K562 (cell line): ENCODE data around the gene NMB.

ENCODE experiments used
- CREB3L1 ChIP-seq: fragments of 450-650 bp; IDR thresholded peaks from 2 replicates; pipeline ENCODE4 v1.6.1; 2014; ENCODE audit warnings: low read depth, mild to moderate bottlenecking, moderate library complexity, borderline replicate concordance
- GABPB2 ChIP-seq: fragments of 250-450 bp; sonication (Bioruptor Pico); conservative IDR thresholded peaks from 2 replicates; pipeline ENCODE4 v1.5.1; 2021; ENCODE audit warnings: mild to moderate bottlenecking
- MXI1 ChIP-seq: IDR thresholded peaks from 2 replicates; pipeline ENCODE4 v1.6.1; 2011; ENCODE audit warnings: low read depth, mild to moderate bottlenecking, improper control_type of control experiment, low read length
- NRF1 ChIP-seq, 2 experiments: fragments of 450-650 bp; IDR thresholded peaks in 1 of 2; conservative IDR thresholded peaks in 1 of 2; 2 replicates each; pipeline ENCODE4 v1.6.1; 2014; ENCODE audit warnings: mild to moderate bottlenecking in 2 of 2
- POLR2AphosphoS2 ChIP-seq: IDR thresholded peaks from 2 replicates; pipeline ENCODE4 v1.6.1; 2012; ENCODE audit warnings: low read length, improper control_type of control experiment
- POLR2AphosphoS5 ChIP-seq: IDR thresholded peaks from 2 replicates; pipeline ENCODE4 v1.6.1; 2011; ENCODE audit warnings: mild to moderate bottlenecking, low read depth, low read length, moderate library complexity; ENCODE audit not compliant: control insufficient read depth, insufficient read depth
- PTBP1 ChIP-seq: fragments of 200-400 bp; formaldehyde crosslinking; IDR thresholded peaks from 2 replicates; pipeline ENCODE4 v1.6.1; 2017; ENCODE audit warnings: low read depth, low read length
- SAFB2 ChIP-seq: fragments of 200-400 bp; formaldehyde crosslinking; IDR thresholded peaks from 2 replicates; pipeline ENCODE4 v1.6.1; 2018; ENCODE audit warnings: borderline replicate concordance, low read length, low read depth, moderate library complexity; ENCODE audit not compliant: severe bottlenecking
- SP1 ChIP-seq: sonication (generic); formaldehyde crosslinking; IDR thresholded peaks from 2 replicates; pipeline ENCODE4 v1.8.1; 2022; ENCODE audit warnings: mild to moderate bottlenecking, missing genetic modification reagents
- TSHZ1 ChIP-seq: fragments of 250-450 bp; sonication (Bioruptor Pico); IDR thresholded peaks from 2 replicates; pipeline ENCODE4 v1.4.0; 2020; ENCODE audit warnings: mild to moderate bottlenecking, moderate library complexity
- WHSC1 ChIP-seq: IDR thresholded peaks from one replicate; pipeline ENCODE4 v1.6.1; 2012; ENCODE audit warnings: low read length, control low read depth, inconsistent platforms
- ZBTB49 ChIP-seq: sonication (generic); formaldehyde crosslinking; IDR thresholded peaks from 2 replicates; pipeline ENCODE4 v1.8.0; 2022; ENCODE audit warnings: missing genetic modification reagents, mild to moderate bottlenecking, borderline replicate concordance
- ZNF766 ChIP-seq: fragments of 200-800 bp; sonication (Bioruptor generic); conservative IDR thresholded peaks from 2 replicates; pipeline ENCODE4 v1.6.1; 2016; ENCODE audit warnings: missing genetic modification characterization, missing compliant biosample characterization
- TF ChIP-seq, protein P1 (sequence below), 3 experiments: IDR thresholded peaks in 2 of 3; conservative IDR thresholded peaks in 1 of 3; 2 replicates each; pipeline ENCODE4 v1.5.1; 2011 to 2012; ENCODE audit warnings: low read length in 3 of 3, mild to moderate bottlenecking in 3 of 3, control low read depth in 2 of 3, improper control_type of control experiment in 1 of 3, inconsistent platforms in 1 of 3, low read depth in 1 of 3, mixed read lengths in 1 of 3, moderate library complexity in 1 of 3; ENCODE audit not compliant: insufficient read depth in 2 of 3

GRCh38 chr15:84669726-84670125 lies 11.7 kb upstream of the NMB start:
- TF ChIP-seq, protein P1, sequence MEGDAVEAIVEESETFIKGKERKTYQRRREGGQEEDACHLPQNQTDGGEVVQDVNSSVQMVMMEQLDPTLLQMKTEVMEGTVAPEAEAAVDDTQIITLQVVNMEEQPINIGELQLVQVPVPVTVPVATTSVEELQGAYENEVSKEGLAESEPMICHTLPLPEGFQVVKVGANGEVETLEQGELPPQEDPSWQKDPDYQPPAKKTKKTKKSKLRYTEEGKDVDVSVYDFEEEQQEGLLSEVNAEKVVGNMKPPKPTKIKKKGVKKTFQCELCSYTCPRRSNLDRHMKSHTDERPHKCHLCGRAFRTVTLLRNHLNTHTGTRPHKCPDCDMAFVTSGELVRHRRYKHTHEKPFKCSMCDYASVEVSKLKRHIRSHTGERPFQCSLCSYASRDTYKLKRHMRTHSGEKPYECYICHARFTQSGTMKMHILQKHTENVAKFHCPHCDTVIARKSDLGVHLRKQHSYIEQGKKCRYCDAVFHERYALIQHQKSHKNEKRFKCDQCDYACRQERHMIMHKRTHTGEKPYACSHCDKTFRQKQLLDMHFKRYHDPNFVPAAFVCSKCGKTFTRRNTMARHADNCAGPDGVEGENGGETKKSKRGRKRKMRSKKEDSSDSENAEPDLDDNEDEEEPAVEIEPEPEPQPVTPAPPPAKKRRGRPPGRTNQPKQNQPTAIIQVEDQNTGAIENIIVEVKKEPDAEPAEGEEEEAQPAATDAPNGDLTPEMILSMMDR (IDR thresholded peaks at IDR 0.05 in 2 of 3, conservative IDR thresholded peaks at IDR 0.05 in 1 of 3; ENCODE audit: insufficient read depth in 2 of 3, low read depth in 1 of 3, low read length in 3 of 3), result no peak
- no peak for TF ChIP-seq POLR2AphosphoS5
- TF ChIP-seq TSHZ1 (CRISPR knock-in tag), result no peak
- no peak for TF ChIP-seq NRF1 (conservative IDR thresholded peaks at IDR 0.05 in 1 of 2, IDR thresholded peaks at IDR 0.05 in 1 of 2)
- TF ChIP-seq ZBTB49 (CRISPR knock-in tag), result no peak
- TF ChIP-seq GABPB2 (CRISPR knock-in tag), result no peak
- TF ChIP-seq ZNF766 (CRISPR knock-in tag), result no peak
- no peak for TF ChIP-seq SAFB2
- no peak for TF ChIP-seq POLR2AphosphoS2
- no peak for TF ChIP-seq CREB3L1
- no peak for TF ChIP-seq WHSC1
- TF ChIP-seq SP1 (CRISPR knock-in tag), result no peak
- TF ChIP-seq MXI1, result no peak
- TF ChIP-seq PTBP1, result no peak
